ENCODE data around the gene MCMBP. TPM values are rescaled to one million over a fixed set of nuclear protein-coding genes. Genes with fewer than 3 reads are reported as not detected.
A peak's percentile ranks its signal among the peaks of the same experiment; 100 is the strongest.

MCMBP gene
- polyA plus RNA-seq, 4 donors, result 56.2 to 65.5 (median 58.4) TPM

DNA sequence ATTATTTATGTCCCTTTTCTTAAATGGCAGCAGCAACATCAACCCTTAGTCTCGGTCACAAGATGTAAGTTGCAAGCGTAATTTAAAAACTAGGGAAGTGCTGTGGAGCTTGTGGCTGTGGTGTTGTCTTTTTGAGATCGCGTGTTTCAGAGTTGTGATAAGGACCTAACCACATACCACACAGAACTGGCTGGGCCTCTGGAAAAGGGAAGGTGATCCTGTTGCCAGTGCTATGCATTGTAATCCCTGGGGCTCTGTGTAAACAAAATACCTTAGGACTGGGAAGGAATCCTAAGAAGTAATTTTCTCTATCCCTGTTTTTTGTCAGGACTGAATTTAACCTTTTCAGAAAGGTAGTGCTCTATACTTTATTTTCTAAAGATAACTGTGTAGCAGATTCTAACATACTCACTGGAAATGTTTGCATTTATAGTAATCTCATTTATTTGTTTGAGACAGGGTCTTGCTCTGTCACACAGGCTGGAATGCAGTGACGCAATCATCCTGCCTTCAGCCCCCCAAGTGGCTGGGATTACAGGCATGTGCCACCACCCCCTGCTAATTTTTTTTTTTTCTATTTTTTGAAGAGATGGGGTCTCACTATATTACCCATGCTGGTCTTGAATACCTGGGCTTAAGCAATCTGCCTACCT lies 86.4 kb downstream of the MCMBP start:
- DNase-seq (ENCODE audit: low read depth in 4 of 4, low spot score in 2 of 4), result peak; percentile 11 to 36 (median 21)

DNA sequence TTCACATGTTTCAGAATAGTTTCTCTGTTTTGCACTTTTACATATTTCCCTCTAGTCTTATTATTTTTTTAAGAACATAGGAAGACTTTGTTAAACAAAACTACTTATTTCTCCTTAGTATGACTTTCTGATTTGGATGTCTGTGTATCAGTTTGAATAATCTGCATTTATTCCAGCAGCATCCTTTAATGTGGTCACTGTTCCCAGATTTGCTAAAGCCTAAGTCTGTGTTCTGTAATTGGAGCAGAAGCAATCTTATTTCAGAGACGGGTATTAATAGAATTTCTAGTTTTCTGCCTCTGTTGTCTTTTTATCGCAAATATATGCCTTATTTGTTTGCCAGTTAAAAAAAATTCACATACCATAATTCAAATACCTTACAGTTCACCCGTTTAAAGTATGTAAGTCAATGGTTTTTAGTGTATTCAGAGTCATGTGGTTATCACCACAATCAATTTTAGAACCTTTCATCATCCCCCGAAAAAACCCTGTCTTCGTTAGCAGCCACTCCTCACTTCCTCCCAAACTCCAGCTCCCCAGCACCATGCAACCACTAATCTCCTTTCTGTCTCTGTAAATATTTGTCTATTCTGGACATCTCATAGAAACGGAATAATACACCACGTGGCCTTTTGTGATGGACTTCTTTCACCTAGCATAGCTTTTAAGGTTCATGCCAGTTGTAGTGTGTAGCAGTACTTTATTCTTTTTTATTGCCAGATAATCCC lies 88.1 kb downstream of the MCMBP start:
- no peak for DNase-seq (ENCODE audit: low read depth in 4 of 4, low spot score in 2 of 4)

DNA sequence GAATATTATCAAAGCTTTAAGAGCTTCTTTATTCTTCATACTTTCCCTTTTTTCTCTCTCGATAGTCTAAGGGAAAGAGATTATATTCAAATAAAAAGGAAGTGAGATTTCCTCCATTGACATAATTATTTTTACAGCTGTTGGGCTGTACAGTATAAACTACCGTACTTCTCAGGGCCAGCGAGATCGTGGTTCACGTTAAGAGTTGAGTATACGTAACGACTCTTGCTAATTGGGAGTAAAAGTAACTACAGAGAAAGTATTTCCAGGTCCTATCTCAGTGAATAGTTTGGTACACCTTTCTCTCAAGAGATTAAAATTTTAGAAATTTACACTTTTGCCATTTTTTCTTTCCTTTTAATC lies 89.0 kb downstream of the MCMBP start:
- no peak for DNase-seq (ENCODE audit: low read depth in 4 of 4, low spot score in 2 of 4)

DNA sequence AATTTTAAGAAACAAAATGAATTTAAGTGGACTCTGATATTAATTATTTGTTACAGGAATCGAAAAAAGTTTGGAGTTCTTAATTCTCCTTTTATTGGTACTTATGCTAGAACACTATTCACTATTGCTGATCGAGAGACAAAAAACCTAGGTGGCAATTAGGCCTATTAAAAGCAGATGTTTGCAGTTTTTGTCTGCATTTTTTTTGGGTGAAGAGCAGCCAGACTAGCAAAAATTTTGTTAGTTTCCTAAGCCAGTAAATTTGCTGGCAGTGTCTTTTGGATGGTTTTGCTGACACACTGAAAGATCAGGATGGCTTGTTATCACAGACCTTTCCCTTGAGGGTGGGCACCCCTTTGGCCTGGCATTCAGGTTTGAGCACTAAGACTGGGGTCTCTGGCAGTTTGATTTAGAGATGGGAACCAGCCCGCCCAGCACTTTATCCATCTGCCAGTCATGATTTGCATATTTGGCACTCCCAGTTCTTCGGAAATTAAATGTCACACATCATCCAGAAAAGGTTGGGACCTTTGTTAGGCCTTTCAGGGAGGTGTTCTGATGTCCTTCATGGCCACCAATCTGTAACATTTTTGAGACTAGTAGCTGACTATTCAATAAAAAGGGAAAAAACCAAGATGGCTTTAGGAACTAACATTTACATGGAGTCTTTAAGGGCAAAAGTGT lies 89.5 kb downstream of the MCMBP start:
- no peak for DNase-seq (ENCODE audit: low read depth in 4 of 4, low spot score in 2 of 4)

DNA sequence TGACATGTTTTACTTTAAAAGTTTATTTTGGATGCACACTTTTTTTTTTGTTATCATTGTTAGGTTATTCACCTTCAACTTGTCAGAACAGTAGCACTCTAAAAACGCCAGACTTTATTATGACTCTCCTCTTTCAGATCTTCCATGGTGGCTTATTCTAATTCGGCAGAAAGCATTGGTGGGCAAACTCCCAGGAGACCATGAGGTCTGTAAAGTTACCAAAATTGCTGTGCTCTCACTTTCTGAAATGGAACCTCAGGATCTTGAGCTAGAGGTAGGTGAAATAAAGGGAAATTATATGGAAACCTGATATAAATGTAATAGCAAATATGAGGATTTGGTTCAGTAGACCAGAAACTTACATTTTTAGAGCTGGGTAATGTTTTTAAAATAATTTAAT lies 91.1 kb downstream of the MCMBP start:
- no peak for DNase-seq (ENCODE audit: low read depth in 4 of 4, low spot score in 2 of 4)

DNA sequence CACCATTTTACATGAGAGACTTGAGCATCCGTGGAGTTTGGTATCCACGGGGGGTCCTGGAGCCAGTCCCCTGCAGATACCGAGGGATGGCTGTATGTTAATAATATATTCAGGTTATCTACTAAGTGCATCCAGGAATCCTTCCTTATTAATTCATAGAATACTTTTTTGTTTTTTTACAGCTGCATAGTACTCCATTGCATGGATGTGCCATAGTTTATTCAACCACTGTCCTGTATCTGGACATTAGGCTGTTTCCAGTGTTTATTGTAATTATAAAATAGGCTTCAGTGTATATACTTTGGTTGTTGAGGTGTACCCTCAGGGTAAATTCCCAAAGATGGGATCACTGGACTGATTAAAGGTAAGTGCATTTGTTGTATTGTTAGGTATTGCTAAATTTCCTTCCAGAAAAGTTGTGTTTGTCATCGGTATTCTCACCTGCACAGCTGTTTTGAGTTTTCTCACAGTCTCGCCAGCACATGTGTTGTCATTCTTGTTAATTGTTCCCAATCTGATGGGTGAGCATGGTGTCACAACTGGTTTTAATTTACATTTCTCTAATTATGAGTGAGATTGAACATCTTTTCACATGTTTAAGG lies 91.7 kb downstream of the MCMBP start:
- no peak for DNase-seq (ENCODE audit: low read depth in 4 of 4, low spot score in 2 of 4)

Other genes starting within 250 kb of the MCMBP start
- gene BAG3, start 221.5 kb downstream of the MCMBP start, polyA plus RNA-seq (ENCODE audit: insufficient read length in 4 of 4), result 10 to 100 TPM; 27.0 to 31.6 (median 30.2) TPM
- gene INPP5F, start 146.8 kb downstream of the MCMBP start, polyA plus RNA-seq (ENCODE audit: insufficient read length in 4 of 4), result 10 to 100 TPM; 50.4 to 59.7 (median 52.5) TPM
- 10 to 100 TPM; 60.6 to 73.9 (median 70.1) TPM for gene SEC23IP, start 19.9 kb upstream of the MCMBP start, polyA plus RNA-seq (ENCODE audit: insufficient read length in 4 of 4)